H1 (cell line): ENCODE results near the gene FCRLB. TPM values are rescaled to one million over a fixed set of nuclear protein-coding genes. Genes with fewer than 3 reads are reported as not detected.

Experiments
- CTCF ChIA-PET: fragments of 300-600 bp; sonication (Branson Sonifier 250); formaldehyde crosslinking; loops from one replicate; lab custom pipeline; 2021; ENCODE audit not compliant: partially characterized antibody; lab: Charles Lee
- POLR2A ChIA-PET: fragments of 300-600 bp; sonication (Branson Sonifier 250); formaldehyde crosslinking; loops from one replicate; lab custom pipeline; 2021; ENCODE audit warnings: inconsistent platforms; ENCODE audit not compliant: partially characterized antibody; lab: Charles Lee
- DNase-seq, 2 experiments: peaks; one replicate each; pipeline versions ENCODE4 v3.0.0 to v3.0.0-alpha.2; 2010 to 2022; ENCODE audit warnings: low spot score in 2 of 2, low read depth in 1 of 2, mixed read lengths in 1 of 2
- FAIRE-seq: peaks from 2 replicates; lab custom pipeline; 2011; peaks lifted over from hg19 to GRCh38; lab: Jason Lieb, UNC
- H2AFZ ChIP-seq: 2 replicates; pipeline ENCODE4 v1.8.1; 2012; ENCODE audit warnings: low read length, inconsistent platforms
- H2AK5ac ChIP-seq: 2 replicates; pipeline ENCODE4 v1.6.1; 2013; ENCODE audit warnings: low read depth, low read length
- H2BK120ac ChIP-seq: replicated peaks from 2 replicates; pipeline ENCODE3; 2013; ENCODE audit warnings: low read depth, low read length, inconsistent platforms
- H2BK12ac ChIP-seq: 2 replicates; pipeline ENCODE4 v1.6.1; 2013; ENCODE audit warnings: low read depth, low read length
- H2BK15ac ChIP-seq: 2 replicates; pipeline ENCODE4 v1.6.1; 2013; ENCODE audit warnings: low read length
- H2BK20ac ChIP-seq: 2 replicates; pipeline ENCODE4 v1.6.1; 2013; ENCODE audit warnings: low read length
- H2BK5ac ChIP-seq: 2 replicates; pipeline ENCODE4 v1.6.1; 2013; ENCODE audit warnings: low read depth, low read length
- H3K14ac ChIP-seq: 2 replicates; pipeline ENCODE4 v1.6.1; 2013; ENCODE audit warnings: inconsistent platforms; ENCODE audit not compliant: insufficient read length
- H3K18ac ChIP-seq: 2 replicates; pipeline ENCODE4 v1.6.1; 2013; ENCODE audit warnings: low read length; ENCODE audit errors: extremely low read depth
- H3K23ac ChIP-seq: 2 replicates; pipeline ENCODE4 v1.6.1; 2013; ENCODE audit warnings: inconsistent platforms; ENCODE audit not compliant: insufficient read length
- H3K23me2 ChIP-seq: 2 replicates; pipeline ENCODE4 v1.6.1; 2013; ENCODE audit warnings: low read depth, low read length
- H3K27ac ChIP-seq: 2 replicates; pipeline ENCODE4 v1.6.1; 2011; ENCODE audit warnings: low read depth, low read length, inconsistent platforms
- H3K27me3 ChIP-seq, 4 experiments: replicated peaks in 1 of 4; 1 replicate in 1 of 4; 2 replicates in 3 of 4; pipeline versions ENCODE4 v1.6.1 to v1.8.1; 2011 to 2013; ENCODE audit warnings: low read length in 3 of 4, mild to moderate bottlenecking in 3 of 4, inconsistent platforms in 2 of 4, mixed read lengths in 2 of 4, moderate library complexity in 1 of 4; ENCODE audit not compliant: control insufficient read depth in 3 of 4, insufficient read depth in 3 of 4; ENCODE audit errors: extremely low read depth in 1 of 4
- H3K36me3 ChIP-seq, 4 experiments: 2 replicates each; pipeline versions ENCODE4 v1.6.1 to v1.8.1; 2011 to 2013; ENCODE audit warnings: mild to moderate bottlenecking in 4 of 4, low read length in 3 of 4, moderate library complexity in 2 of 4, control low read depth in 1 of 4, inconsistent platforms in 1 of 4; ENCODE audit not compliant: insufficient read depth in 4 of 4, control insufficient read depth in 2 of 4
- H3K4ac ChIP-seq: replicated peaks from 2 replicates; pipeline ENCODE3; 2013; ENCODE audit warnings: low read length, low read depth, mixed read lengths, inconsistent platforms; ENCODE audit not compliant: insufficient read length
- H3K4me1 ChIP-seq, 4 experiments: replicated peaks in 1 of 4; 1 replicate in 1 of 4; 2 replicates in 3 of 4; pipeline versions ENCODE4 v1.6.1 to v1.8.1; 2011 to 2013; ENCODE audit warnings: low read length in 3 of 4, inconsistent platforms in 2 of 4, mixed read lengths in 1 of 4; ENCODE audit not compliant: insufficient read depth in 4 of 4, control insufficient read depth in 3 of 4
- H3K4me2 ChIP-seq, 2 experiments: 2 replicates each; pipeline versions ENCODE4 v1.6.1 to v1.8.1; 2011 to 2013; ENCODE audit warnings: low read depth in 2 of 2, low read length in 2 of 2, control low read depth in 1 of 2, inconsistent platforms in 1 of 2, mild to moderate bottlenecking in 1 of 2; ENCODE audit not compliant: insufficient read depth in 1 of 2
- H3K4me3 ChIP-seq, 4 experiments: fragments of 200-600, 300-600 bp in 1 of 4; sonication (generic), shearing (Covaris generic), sonication (Bioruptor Twin) in 1 of 4; 2 replicates each; pipeline versions ENCODE4 v1.5.1 to v1.8.1; 2011 to 2016; ENCODE audit warnings: low read length in 4 of 4, low read depth in 3 of 4, control low read depth in 2 of 4, inconsistent platforms in 2 of 4, mild to moderate bottlenecking in 2 of 4, mixed read lengths in 1 of 4, moderate library complexity in 1 of 4; ENCODE audit not compliant: insufficient read depth in 2 of 4; ENCODE audit errors: extremely low read depth in 1 of 4
- H3K56ac ChIP-seq: replicated peaks from 2 replicates; pipeline ENCODE3; 2013; ENCODE audit warnings: low read depth, mild to moderate bottlenecking, mixed read lengths, low read length, inconsistent platforms; ENCODE audit not compliant: insufficient read length
- H3K79me1 ChIP-seq: 2 replicates; pipeline ENCODE4 v1.6.1; 2013; ENCODE audit warnings: low read depth, low read length, control low read depth
- H3K79me2 ChIP-seq, 2 experiments: 2 replicates each; pipeline versions ENCODE4 v1.6.1 to v1.8.1; 2012 to 2013; ENCODE audit warnings: low read length in 2 of 2, mild to moderate bottlenecking in 2 of 2, inconsistent platforms in 1 of 2; ENCODE audit not compliant: insufficient read depth in 2 of 2, control insufficient read depth in 1 of 2
- H3K9ac ChIP-seq, 4 experiments: replicated peaks in 1 of 4; 1 replicate in 1 of 4; 2 replicates in 3 of 4; pipeline versions ENCODE4 v1.6.1 to v1.8.1; 2011 to 2013; ENCODE audit warnings: low read depth in 3 of 4, low read length in 3 of 4, control low read depth in 2 of 4, mild to moderate bottlenecking in 2 of 4, moderate library complexity in 2 of 4, inconsistent platforms in 1 of 4; ENCODE audit errors: extremely low read depth in 1 of 4
- H3K9me3 ChIP-seq, 2 experiments: 2 replicates each; pipeline versions ENCODE4 v1.6.1 to v1.8.1; 2012 to 2013; ENCODE audit warnings: mild to moderate bottlenecking in 2 of 2, moderate library complexity in 2 of 2, control low read depth in 1 of 2, inconsistent platforms in 1 of 2, low read depth in 1 of 2, low read length in 1 of 2, mixed read lengths in 1 of 2; ENCODE audit not compliant: insufficient read depth in 2 of 2
- H4K20me1 ChIP-seq, 2 experiments: replicated peaks in 1 of 2; 2 replicates each; pipeline versions ENCODE3 to v1.8.1; 2011 to 2013; ENCODE audit warnings: inconsistent platforms in 2 of 2, low read length in 2 of 2, mild to moderate bottlenecking in 1 of 2; ENCODE audit not compliant: insufficient read depth in 2 of 2, control insufficient read depth in 1 of 2
- H4K5ac ChIP-seq: 2 replicates; pipeline ENCODE4 v1.6.1; 2013; ENCODE audit warnings: low read length, low read depth, mixed read lengths, inconsistent platforms; ENCODE audit not compliant: insufficient read length
- H4K8ac ChIP-seq: 2 replicates; pipeline ENCODE4 v1.8.0; 2013; ENCODE audit warnings: mild to moderate bottlenecking, moderate library complexity, low read length, inconsistent platforms; ENCODE audit not compliant: insufficient read depth; ENCODE audit errors: extremely low read depth
- H4K91ac ChIP-seq: replicated peaks from 2 replicates; pipeline ENCODE3; 2013; ENCODE audit warnings: low read length, mixed read lengths, inconsistent platforms; ENCODE audit not compliant: insufficient read length
- BACH1 ChIP-seq: IDR thresholded peaks from 2 replicates; pipeline ENCODE4 v1.6.1; 2012; ENCODE audit warnings: low read length, improper control_type of control experiment
- BCL11A ChIP-seq, 2 experiments: IDR thresholded peaks; one replicate each; pipeline ENCODE4 v1.6.1; 2011; ENCODE audit warnings: low read depth in 2 of 2, low read length in 2 of 2, mild to moderate bottlenecking in 2 of 2
- BRCA1 ChIP-seq: IDR thresholded peaks from 2 replicates; pipeline ENCODE4 v1.6.1; 2012; ENCODE audit warnings: low read depth, low read length, improper control_type of control experiment
- CBX5 ChIP-seq: fragments of 300-800, 300-1000 bp; sonication (generic); IDR thresholded peaks from 2 replicates; pipeline ENCODE4 v1.7.1; 2016; ENCODE audit warnings: antibody characterized with exemption, low read length, low read depth
- CHD2 ChIP-seq: IDR thresholded peaks from 2 replicates; pipeline ENCODE4 v1.6.1; 2012; ENCODE audit warnings: low read length, improper control_type of control experiment
- EP300 ChIP-seq, 2 experiments: IDR thresholded peaks; 1 replicate in 1 of 2; 2 replicates in 1 of 2; pipeline ENCODE4 v1.6.1; 2011 to 2012; ENCODE audit warnings: low read depth in 2 of 2, low read length in 2 of 2, mild to moderate bottlenecking in 2 of 2, borderline replicate concordance in 1 of 2, inconsistent platforms in 1 of 2, moderate library complexity in 1 of 2
- EZH2 ChIP-seq: fragments of 200-600 bp; sonication (generic); IDR thresholded peaks from 2 replicates; pipeline ENCODE4 v1.7.1; 2012; ENCODE audit warnings: low read depth, mild to moderate bottlenecking, moderate library complexity, low read length, inconsistent platforms; ENCODE audit not compliant: severe bottlenecking
- GABPA ChIP-seq: IDR thresholded peaks from 2 replicates; pipeline ENCODE4 v1.6.1; 2011; ENCODE audit warnings: mild to moderate bottlenecking, low read length, moderate library complexity, borderline replicate concordance; ENCODE audit not compliant: insufficient read depth
- SAP30 ChIP-seq: fragments of 300-600 bp; sonication (generic); IDR thresholded peaks from 2 replicates; pipeline ENCODE4 v1.7.1; 2012; ENCODE audit warnings: low read length, moderate library complexity, mild to moderate bottlenecking, inconsistent platforms; ENCODE audit not compliant: insufficient read depth, insufficient replicate concordance
- SP2 ChIP-seq: IDR thresholded peaks from 2 replicates; pipeline ENCODE4 v1.6.1; 2012; ENCODE audit warnings: mild to moderate bottlenecking, low read length, inconsistent platforms
- SUZ12 ChIP-seq: fragments of 200-600 bp; sonication (generic); IDR thresholded peaks from 2 replicates; pipeline ENCODE4 v1.6.1; 2012; ENCODE audit warnings: mild to moderate bottlenecking, inconsistent platforms, low read length, moderate library complexity, mixed read lengths
- TAF1 ChIP-seq: IDR thresholded peaks from 2 replicates; pipeline ENCODE4 v1.6.1; 2011; ENCODE audit warnings: mild to moderate bottlenecking, low read depth, low read length
- TBP ChIP-seq: IDR thresholded peaks from 2 replicates; pipeline ENCODE4 v1.6.1; 2011; ENCODE audit warnings: low read depth, low read length, improper control_type of control experiment
- TCF12 ChIP-seq: IDR thresholded peaks from 2 replicates; pipeline ENCODE4 v1.6.1; 2011; ENCODE audit warnings: low read depth, mild to moderate bottlenecking, low read length
- WGBS, 2 experiments: shearing (Covaris generic) in 1 of 2; methylation state at CpG; one replicate each; pipeline versions ENCODE4 v1.1.6 to v1.1.7; 2013 to 2015; ENCODE audit warnings: low lambda C conversion rate in 2 of 2, mixed read lengths in 2 of 2, inconsistent platforms in 1 of 2, low coverage in 1 of 2, missing lambda C conversion rate in 1 of 2; ENCODE audit not compliant: insufficient replicate concordance in 2 of 2, insufficient coverage in 1 of 2, insufficient read length in 1 of 2; ENCODE audit errors: extremely low coverage in 1 of 2, missing lambda C conversion rate in 1 of 2; 5-methylcytosine and 5-hydroxymethylcytosine counted together
- polyA plus RNA-seq, 7 experiments: library from polyadenylated mRNA; depleted of rRNA in 3 of 7; stranded (reverse) in 5 of 7; unstranded in 2 of 7; fragments of >200 nt in 5 of 7; fragments of 200-250 nt in 2 of 7; gene quantifications; 1 replicate in 5 of 7; 2 replicates in 1 of 7; 4 replicates in 1 of 7; pipeline versions ENCODE4 v1.2.1 to v1.2.3, GENCODE V29; 2011 to 2013; ENCODE audit warnings: missing spikeins in 2 of 7, mixed read lengths in 2 of 7
- total RNA-seq: library from RNA; stranded (reverse); fragmentation: NEBNext Ultra II Directional; extraction: Animal tissue kit (Norgen Biotek cat#: 25700); gene quantifications from 2 replicates; pipeline ENCODE4 v1.2.1, GENCODE V29; 2021

The FCRLB gene
- total and polyA plus RNA-seq, 2 of the 8 experiments (the other 6 are each of a cell fraction or from before 2014, with no cell fraction given) = 0.14 to 0.24 TPM

GRCh38 chr1:161743231-161743630 lies 21.9 kb downstream of the FCRLB start:
- no peak overlapping the region for H3K18ac ChIP-seq
- no peaks in the 10 kb centered on the region for H3K23me2 ChIP-seq
- no peaks in the 10 kb centered on the region for H4K20me1 ChIP-seq
- no peak overlapping the region for H3K4me2 ChIP-seq
- H4K8ac ChIP-seq = no peak overlapping the region
- no peak overlapping the region for H2AK5ac ChIP-seq
- 83% methylated on average over 9 of the region's 9 CpGs; no CpG with 5 or more reads in 1 of the 2 experiments for WGBS, 2 experiments
- H3K4ac ChIP-seq = no peak overlapping the region
- no peak overlapping the region for H4K91ac ChIP-seq
- no peak overlapping the region for H3K14ac ChIP-seq
- no peak overlapping the region for H3K4me3 ChIP-seq
- H4K5ac ChIP-seq = no peak overlapping the region
- no peaks in the 10 kb centered on the region for H3K79me1 ChIP-seq
- no peak for DNase-seq
- no peaks in the 10 kb centered on the region for H3K27me3 ChIP-seq
- H3K36me3 ChIP-seq = no peaks in the 10 kb centered on the region
- no peak overlapping the region for H2BK5ac ChIP-seq
- H2BK120ac ChIP-seq = no peak overlapping the region
- H2AFZ ChIP-seq = peak overlapping the region; percentile 40; the same call in 1 of the 2 replicates
- no peaks in the 10 kb centered on the region for H3K9me3 ChIP-seq
- no peak for FAIRE-seq
- no peak overlapping the region for H3K56ac ChIP-seq
- POLR2A ChIA-PET = interaction anchor here (0.8 kb wide), 1 partner anchor 17 kb away, joined by 3 read pairs; no protein-coding TSS in a partner anchor
- H2BK20ac ChIP-seq = no peak overlapping the region
- H3K23ac ChIP-seq = no peak overlapping the region
- no peaks in the 10 kb centered on the region for H3K4me1 ChIP-seq
- no peaks in the 10 kb centered on the region for H3K79me2 ChIP-seq
- no peak overlapping the region for H2BK12ac ChIP-seq
- H3K9ac ChIP-seq = no peak overlapping the region
- CTCF ChIA-PET = interaction anchor here (0.6 to 1.2 kb wide), 3 partner anchors 23 to 989 kb away, joined by 3 to 4 read pairs (median 3); no protein-coding TSS in a partner anchor
- no peak overlapping the region for H2BK15ac ChIP-seq
- H3K27ac ChIP-seq = no peak overlapping the region
- TF ChIP-seq TBP (no peak), TAF1 (no peak), BACH1 (no peak), EP300 (IDR thresholded peaks at IDR 0.05; ENCODE audit: borderline replicate concordance in 1 of 2, low read depth in 2 of 2, low read length in 2 of 2) (no peak), BRCA1 (no peak), EZH2 (no peak), CBX5 (no peak), CHD2 (no peak), SUZ12 (no peak), SAP30 (no peak), BCL11A (IDR thresholded peaks at IDR 0.05; ENCODE audit: low read depth in 2 of 2, low read length in 2 of 2) (no peak), GABPA (no peak), TCF12 (no peak), SP2 (no peak)
